Eye (tissue), 1 donor: Measurements from ENCODE around the gene PDE4D.

Source experiments
- DNase-seq: peaks from one replicate; pipeline ENCODE4 v3.0.0-alpha.2; 2015

The PDE4D gene

GRCh38 chr5:59893429-59894227 is at the start of gene PDE4D:
TSS of gene PDE4D (minus strand) at chr5:59893726.
- DNase-seq, result peak; percentile 87

- DNase-seq, result no peak
Measured at GRCh38 chr5:59937633-59938032, 44.1 kb upstream of the PDE4D start.

- DNase-seq, result no peak
Measured at GRCh38 chr5:59923465-59923864, 29.9 kb upstream of the PDE4D start.

GRCh38 chr5:59922220-59922619 is 28.7 kb upstream of the PDE4D start:
- no peak for DNase-seq

- DNase-seq, result no peak
Measured at GRCh38 chr5:59921816-59922215, 28.3 kb upstream of the PDE4D start.

- no peak for DNase-seq
Measured at GRCh38 chr5:59919484-59919883, 26.0 kb upstream of the PDE4D start.

GRCh38 chr5:59917121-59917520 is 23.6 kb upstream of the PDE4D start:
- no peak for DNase-seq

- peak; percentile 65 for DNase-seq
Measured at GRCh38 chr5:59905188-59905587, 11.7 kb upstream of the PDE4D start.

- no peak for DNase-seq
Measured at GRCh38 chr5:59897075-59897474, 3.5 kb upstream of the PDE4D start.

- peak; percentile 45 for DNase-seq
Measured at GRCh38 chr5:59891962-59892643, 1.4 kb downstream of the PDE4D start.

GRCh38 chr5:59887274-59887673 is 6.3 kb downstream of the PDE4D start:
- no peak for DNase-seq

GRCh38 chr5:59874675-59875074 is 18.9 kb downstream of the PDE4D start:
- no peak for DNase-seq

GRCh38 chr5:59873113-59873512 is 20.4 kb downstream of the PDE4D start:
- DNase-seq, result peak; percentile 7

- DNase-seq, result no peak
Measured at GRCh38 chr5:59866661-59867060, 26.9 kb downstream of the PDE4D start.

GRCh38 chr5:59864718-59865117 is 28.8 kb downstream of the PDE4D start:
- peak; percentile 46 for DNase-seq

GRCh38 chr5:59863777-59864176 is 29.7 kb downstream of the PDE4D start:
- peak; percentile 14 for DNase-seq

GRCh38 chr5:59856358-59856757 is 37.2 kb downstream of the PDE4D start:
- DNase-seq, result no peak

GRCh38 chr5:59850766-59851165 is 42.8 kb downstream of the PDE4D start:
- no peak for DNase-seq

- DNase-seq, result no peak
Measured at GRCh38 chr5:59847586-59847985, 45.9 kb downstream of the PDE4D start.

GRCh38 chr5:59845730-59846129 is 47.8 kb downstream of the PDE4D start:
- DNase-seq, result no peak

- no peak for DNase-seq
Measured at GRCh38 chr5:59843511-59844213, 49.9 kb downstream of the PDE4D start.

GRCh38 chr5:59842999-59843398 is 50.5 kb downstream of the PDE4D start:
- no peak for DNase-seq

- DNase-seq, result peak; percentile 64
Measured at GRCh38 chr5:59840200-59840601, 53.3 kb downstream of the PDE4D start.

GRCh38 chr5:59838989-59839388 is 54.5 kb downstream of the PDE4D start:
- DNase-seq, result no peak
